HG03025 (cell line): Measurements from ENCODE around the gene SYNE3.

Experiments used
- ATAC-seq: cut with Tn5 transposase; IDR thresholded peaks from one replicate; pipeline ENCODE4 v1.9.1; 2021; ENCODE audit warnings: mild to moderate bottlenecking, moderate library complexity; ENCODE audit not compliant: unreplicated experiment, low FRiP score

Gene SYNE3

GRCh38 chr14:95493976-95494375, 22.5 kb downstream of the SYNE3 start:
- no peak for ATAC-seq

GRCh38 chr14:95493503-95493902, 22.9 kb downstream of the SYNE3 start:
- ATAC-seq: no peak

- no peak for ATAC-seq
Measured at GRCh38 chr14:95491936-95492608, 24.4 kb downstream of the SYNE3 start.

- no peak for ATAC-seq
Measured at GRCh38 chr14:95490727-95491451, 25.6 kb downstream of the SYNE3 start.

GRCh38 chr14:95490138-95490509, 26.3 kb downstream of the SYNE3 start:
- ATAC-seq: no peak

- no peak for ATAC-seq
Measured at GRCh38 chr14:95489214-95490137, 27.0 kb downstream of the SYNE3 start.

- no peak for ATAC-seq
Measured at GRCh38 chr14:95488376-95489213, 27.9 kb downstream of the SYNE3 start.

- no peak for ATAC-seq
Measured at GRCh38 chr14:95487669-95488084, 28.8 kb downstream of the SYNE3 start.

- no peak for ATAC-seq
Measured at GRCh38 chr14:95486875-95487668, 29.4 kb downstream of the SYNE3 start.

- no peak for ATAC-seq
Measured at GRCh38 chr14:95485222-95485819, 31.1 kb downstream of the SYNE3 start.

GRCh38 chr14:95484296-95484695, 32.2 kb downstream of the SYNE3 start:
- ATAC-seq: no peak

GRCh38 chr14:95483309-95484165, 32.9 kb downstream of the SYNE3 start:
- no peak for ATAC-seq

GRCh38 chr14:95482627-95483308, 33.7 kb downstream of the SYNE3 start:
- no peak for ATAC-seq

GRCh38 chr14:95481391-95482022, 34.9 kb downstream of the SYNE3 start:
- no peak for ATAC-seq

GRCh38 chr14:95480887-95481226, 35.6 kb downstream of the SYNE3 start:
- no peak for ATAC-seq

- ATAC-seq: no peak
Measured at GRCh38 chr14:95480109-95480886, 36.2 kb downstream of the SYNE3 start.
